ENCODE data around the gene INHA. TPM values are rescaled to one million over a fixed set of nuclear protein-coding genes. Genes with fewer than 3 reads are reported as not detected.

INHA gene
- total RNA-seq, 1 experiment from 2014 or later, result 1.5 TPM

- intact Hi-C loops (cut with micrococcal nuclease), result loop anchor here (1.0 to 2.0 kb wide), 2 partner anchors 26 to 71 kb away; partner anchors contain the start of gene STK11IP
- peaks cover 28% of the 10 kb centered on the region for H3K4me1 ChIP-seq (ENCODE audit: insufficient read depth, low read length)
- peak within 1 kb of the TSS; percentile 72 for H3K4me3 ChIP-seq (ENCODE audit: low read length)
- peak within 1 kb of the TSS; percentile 64 for H2AFZ ChIP-seq (ENCODE audit: low read length)
- no peaks in the 10 kb centered on the region for H3K27me3 ChIP-seq (ENCODE audit: low read length)
- H3K27ac ChIP-seq (ENCODE audit: low read length), result peak within 1 kb of the TSS; percentile 68
- H3K9me2 ChIP-seq (replicated peaks; ENCODE audit: low read length), result no peaks in the 10 kb centered on the region
- CTCF ChIA-PET, result interaction anchor here (0.9 kb wide), 1 partner anchor 118 kb away, joined by 3 read pairs; no protein-coding TSS in a partner anchor
- POLR2A ChIA-PET (ENCODE audit: unreplicated experiment), result interaction anchor here (0.6 to 0.8 kb wide), 2 partner anchors 26 to 115 kb away, joined by 3 to 7 read pairs; partner anchors contain the start of gene STK11IP
- H3K79me2 ChIP-seq (ENCODE audit: low read length), result peaks cover 20% of the 10 kb centered on the region
- peak within 1 kb of the TSS; percentile 74 for H3K9ac ChIP-seq (ENCODE audit: low read length)
- no peaks in the 10 kb centered on the region for H3F3A ChIP-seq (ENCODE audit: low read length, unreplicated experiment)
- ATAC-seq, result peak; percentile 61
- peak; percentile 90 for DNase-seq
- H3K36me3 ChIP-seq (ENCODE audit: low read depth, low read length), result no peaks in the 10 kb centered on the region; the same call in 1 of the 2 replicates
- no peaks in the 10 kb centered on the region for H3K9me3 ChIP-seq (ENCODE audit: low read length)
- TF ChIP-seq CTCF (conservative IDR thresholded peaks at IDR 0.05; ENCODE audit: low read depth, low read length) (no peak), EZH2 (IDR thresholded peaks at IDR 0.05; ENCODE audit: low read length, unreplicated experiment) (no peak), EZH2phosphoT487 (IDR thresholded peaks at IDR 0.05; ENCODE audit: borderline replicate concordance, low read length) (no peak)
- peak within 1 kb of the TSS; percentile 86 for H3K4me2 ChIP-seq (ENCODE audit: low read length)
- H4K20me1 ChIP-seq (ENCODE audit: low read length), result no peaks in the 10 kb centered on the region
- BruUV-seq (replicated peaks), result TSS peak; percentile 61
Observed at GRCh38 chr2:219571311-219572236, 536 bp upstream of the INHA start, which contains the start of gene OBSL1. TSS of gene OBSL1 (minus strand) at chr2:219571539. CDS start at chr2:219571232, 307 bp downstream.

- H3K27me3 ChIP-seq (ENCODE audit: low read length), result no peaks in the 10 kb centered on the region
- TF ChIP-seq CTCF (conservative IDR thresholded peaks at IDR 0.05; ENCODE audit: low read depth, low read length) (no peak), EZH2 (IDR thresholded peaks at IDR 0.05; ENCODE audit: low read length, unreplicated experiment) (no peak), EZH2phosphoT487 (IDR thresholded peaks at IDR 0.05; ENCODE audit: borderline replicate concordance, low read length) (no peak)
- H3K27ac ChIP-seq (ENCODE audit: low read length), result no peak overlapping the region
- no peaks in the 10 kb centered on the region for H4K20me1 ChIP-seq (ENCODE audit: low read length)
- no TSS peak for BruUV-seq (replicated peaks)
- no peak for DNase-seq
- H3K4me2 ChIP-seq (ENCODE audit: low read length), result no peak overlapping the region
- no peaks in the 10 kb centered on the region; the same call in 1 of the 2 replicates for H3K36me3 ChIP-seq (ENCODE audit: low read depth, low read length)
- peaks cover 40% of the 10 kb centered on the region for H3K4me1 ChIP-seq (ENCODE audit: insufficient read depth, low read length)
- no peak overlapping the region for H3K9ac ChIP-seq (ENCODE audit: low read length)
- no peaks in the 10 kb centered on the region for H3K9me3 ChIP-seq (ENCODE audit: low read length)
- H3F3A ChIP-seq (ENCODE audit: low read length, unreplicated experiment), result no peaks in the 10 kb centered on the region
- peaks cover 20% of the 10 kb centered on the region for H3K79me2 ChIP-seq (ENCODE audit: low read length)
- H3K4me3 ChIP-seq (ENCODE audit: low read length), result no peak overlapping the region
- ChIA-PET POLR2A (ENCODE audit: unreplicated experiment) (no interaction called here), CTCF (no interaction called here)
- H3K9me2 ChIP-seq (replicated peaks; ENCODE audit: low read length), result no peaks in the 10 kb centered on the region
- no peak for ATAC-seq
- no peak overlapping the region for H2AFZ ChIP-seq (ENCODE audit: low read length)
- intact Hi-C loops (cut with micrococcal nuclease), result no loop called here
Observed at GRCh38 chr2:219573166-219573565, 1.1 kb downstream of the INHA start.
